ENCODE results near the gene CSF3R. TPM values are rescaled to one million over a fixed set of nuclear protein-coding genes. Genes with fewer than 3 reads are reported as not detected.

CSF3R gene
- total RNA-seq, 2 experiments from 2014 or later: 0.33 to 0.41 TPM

- Mint-ChIP-seq H3K27me3 (no peaks in the 10 kb centered on the region), H3K4me1 (no peaks in the 10 kb centered on the region), H3K36me3 (ENCODE audit: low read depth) (no peaks in the 10 kb centered on the region), H3K9me3 (ENCODE audit: low read depth) (no peaks in the 10 kb centered on the region), H3K27ac (no peak overlapping the region), H3K4me3 (no peak overlapping the region)
- ChIA-PET POLR2A (no interaction called here), CTCF (interaction anchor here (0.8 kb wide), 1 partner anchor 20 kb away, joined by 3 read pairs; no protein-coding TSS in a partner anchor)
- intact Hi-C loops (cut with DNase I, micrococcal nuclease): no loop called here
- ATAC-seq (no peak), DNase-seq (no peak)
Measured at GRCh38 chr1:36438715-36439114, 44.0 kb downstream of the CSF3R start.

GRCh38 chr1:36436821-36437220 lies 45.9 kb downstream of the CSF3R start:
- Mint-ChIP-seq H3K9me3 (ENCODE audit: low read depth) (no peaks in the 10 kb centered on the region), H3K36me3 (ENCODE audit: low read depth) (no peaks in the 10 kb centered on the region), H3K27me3 (no peaks in the 10 kb centered on the region), H3K4me3 (no peak overlapping the region), H3K4me1 (no peaks in the 10 kb centered on the region), H3K27ac (no peak overlapping the region)
- intact Hi-C loops (cut with DNase I, micrococcal nuclease): no loop called here
- ChIA-PET CTCF (interaction anchor here (0.8 kb wide), 1 partner anchor 105 kb away, joined by 3 read pairs; no protein-coding TSS in a partner anchor), POLR2A (no interaction called here)
- ATAC-seq (no peak), DNase-seq (no peak)

GRCh38 chr1:36433102-36433501 lies 49.6 kb downstream of the CSF3R start:
- Mint-ChIP-seq H3K27ac (no peak overlapping the region), H3K4me3 (no peak overlapping the region), H3K36me3 (ENCODE audit: low read depth) (no peaks in the 10 kb centered on the region), H3K4me1 (no peaks in the 10 kb centered on the region), H3K27me3 (no peaks in the 10 kb centered on the region), H3K9me3 (ENCODE audit: low read depth) (no peaks in the 10 kb centered on the region)
- POLR2A ChIA-PET: no interaction called here
- intact Hi-C loops (cut with DNase I, micrococcal nuclease): no loop called here
- ATAC-seq: no peak
- CTCF ChIA-PET: no interaction called here
- no peak for DNase-seq

GRCh38 chr1:36432616-36433015 lies 50.1 kb downstream of the CSF3R start:
- DNase-seq (no peak), ATAC-seq (no peak)
- ChIA-PET POLR2A (no interaction called here), CTCF (no interaction called here)
- Mint-ChIP-seq H3K36me3 (ENCODE audit: low read depth) (no peaks in the 10 kb centered on the region), H3K9me3 (ENCODE audit: low read depth) (no peaks in the 10 kb centered on the region), H3K4me1 (no peaks in the 10 kb centered on the region), H3K4me3 (no peak overlapping the region), H3K27me3 (no peaks in the 10 kb centered on the region), H3K27ac (no peak overlapping the region)
- intact Hi-C loops (cut with DNase I, micrococcal nuclease): no loop called here

- no peak for DNase-seq
- Mint-ChIP-seq H3K4me3 (no peak overlapping the region), H3K27me3 (no peaks in the 10 kb centered on the region), H3K27ac (no peak overlapping the region), H3K4me1 (peaks cover 11% of the 10 kb centered on the region), H3K36me3 (ENCODE audit: low read depth) (no peaks in the 10 kb centered on the region), H3K9me3 (ENCODE audit: low read depth) (no peaks in the 10 kb centered on the region)
- ChIA-PET CTCF (interaction anchor here (0.5 to 5.1 kb wide), 5 partner anchors 21 to 141 kb away, joined by 3 to 45 read pairs (median 3); no protein-coding TSS in a partner anchor), POLR2A (no interaction called here)
- peak; percentile 66 for ATAC-seq
- intact Hi-C loops (cut with DNase I, micrococcal nuclease): no loop called here
Measured at GRCh38 chr1:36425791-36426190, 56.9 kb downstream of the CSF3R start.

- no peak for ATAC-seq
- H3K4me1 Mint-ChIP-seq: peaks cover 22% of the 10 kb centered on the region
- no peaks in the 10 kb centered on the region for H3K36me3 Mint-ChIP-seq (ENCODE audit: low read depth)
- DNase-seq: no peak
- no peak overlapping the region for H3K27ac Mint-ChIP-seq
- H3K9me3 Mint-ChIP-seq (ENCODE audit: low read depth): no peaks in the 10 kb centered on the region
- H3K4me3 Mint-ChIP-seq: no peak overlapping the region
- no peaks in the 10 kb centered on the region for H3K27me3 Mint-ChIP-seq
- POLR2A ChIA-PET: no interaction called here
- CTCF ChIA-PET: interaction anchor here (0.6 to 5.1 kb wide), 14 partner anchors 9 to 321 kb away, joined by 3 to 45 read pairs (median 3); partner anchors contain the start of gene TRAPPC3
- intact Hi-C loops (cut with DNase I, micrococcal nuclease): loop anchor here (1.0 to 2.0 kb wide), 4 partner anchors 53 to 322 kb away; partner anchors contain the start of gene TRAPPC3 (in 1 of the 2)
Measured at GRCh38 chr1:36421649-36422048, 61.1 kb downstream of the CSF3R start.

GRCh38 chr1:36420836-36421317 lies 61.8 kb downstream of the CSF3R start:
- Mint-ChIP-seq H3K4me3 (no peak overlapping the region), H3K4me1 (peaks cover 17% of the 10 kb centered on the region), H3K9me3 (ENCODE audit: low read depth) (no peaks in the 10 kb centered on the region), H3K27ac (peak overlapping the region; percentile 91), H3K27me3 (no peaks in the 10 kb centered on the region), H3K36me3 (ENCODE audit: low read depth) (no peaks in the 10 kb centered on the region)
- ChIA-PET POLR2A (no interaction called here), CTCF (interaction anchor here (0.8 to 5.1 kb wide), 10 partner anchors 9 to 272 kb away, joined by 3 to 45 read pairs (median 4); partner anchors contain the start of genes STK40 and TRAPPC3)
- ATAC-seq (peak; percentile 94), DNase-seq (peak; percentile 95)
- intact Hi-C loops (cut with DNase I, micrococcal nuclease): loop anchor here (1.0 to 2.0 kb wide), 8 partner anchors 52 to 322 kb away; partner anchors contain the start of gene TRAPPC3 (in 2 of the 2)

GRCh38 chr1:36420409-36420808 lies 62.3 kb downstream of the CSF3R start:
- no peak overlapping the region for H3K4me3 Mint-ChIP-seq
- CTCF ChIA-PET: interaction anchor here (0.6 to 5.1 kb wide), 10 partner anchors 8 to 271 kb away, joined by 3 to 45 read pairs (median 3); partner anchors contain the start of genes SH3D21, STK40 and TRAPPC3
- peaks cover 15% of the 10 kb centered on the region for H3K4me1 Mint-ChIP-seq

GRCh38 chr1:36419569-36419968 lies 63.1 kb downstream of the CSF3R start:
- DNase-seq: no peak
- CTCF ChIA-PET: interaction anchor here (0.5 to 5.1 kb wide), 14 partner anchors 9 to 260 kb away, joined by 3 to 45 read pairs (median 4); partner anchors contain the start of genes SH3D21 and STK40
- H3K9me3 Mint-ChIP-seq (ENCODE audit: low read depth): no peaks in the 10 kb centered on the region
- H3K4me3 Mint-ChIP-seq: no peak overlapping the region
- POLR2A ChIA-PET: interaction anchor here (0.6 kb wide), 2 partner anchors 50 to 90 kb away, joined by 3 read pairs; no protein-coding TSS in a partner anchor
- H3K36me3 Mint-ChIP-seq (ENCODE audit: low read depth): no peaks in the 10 kb centered on the region
- intact Hi-C loops (cut with DNase I, micrococcal nuclease): no loop called here
- no peaks in the 10 kb centered on the region for H3K27me3 Mint-ChIP-seq
- no peak overlapping the region for H3K27ac Mint-ChIP-seq
- ATAC-seq: no peak
- peaks cover 15% of the 10 kb centered on the region for H3K4me1 Mint-ChIP-seq

More at GRCh38 chr1:36420409-36420808, 62.3 kb downstream of the CSF3R start:
- ATAC-seq (no peak), DNase-seq (no peak)
- POLR2A ChIA-PET: interaction anchor here (0.6 kb wide), 2 partner anchors 51 to 91 kb away, joined by 3 read pairs; no protein-coding TSS in a partner anchor
- Mint-ChIP-seq H3K27me3 (no peaks in the 10 kb centered on the region), H3K36me3 (ENCODE audit: low read depth) (no peaks in the 10 kb centered on the region), H3K27ac (peak overlapping the region; percentile 91), H3K9me3 (ENCODE audit: low read depth) (no peaks in the 10 kb centered on the region)
- intact Hi-C loops (cut with DNase I, micrococcal nuclease): loop anchor here (1.0 to 2.0 kb wide), 7 partner anchors 51 to 272 kb away; partner anchors contain the start of gene TRAPPC3 (in 2 of the 2)

- no peak for DNase-seq
- ATAC-seq: no peak
- Mint-ChIP-seq H3K27me3 (no peaks in the 10 kb centered on the region), H3K36me3 (ENCODE audit: low read depth) (no peaks in the 10 kb centered on the region), H3K4me1 (peaks cover 15% of the 10 kb centered on the region), H3K4me3 (no peak overlapping the region), H3K9me3 (ENCODE audit: low read depth) (no peaks in the 10 kb centered on the region), H3K27ac (no peak overlapping the region)
- CTCF ChIA-PET: interaction anchor here (0.6 to 5.1 kb wide), 11 partner anchors 10 to 113 kb away, joined by 3 to 45 read pairs (median 4); partner anchors contain the start of genes SH3D21 and STK40
- POLR2A ChIA-PET: interaction anchor here (0.7 kb wide), 1 partner anchor 108 kb away, joined by 4 read pairs; no protein-coding TSS in a partner anchor
- intact Hi-C loops (cut with DNase I, micrococcal nuclease): no loop called here
Measured at GRCh38 chr1:36419140-36419539, 63.6 kb downstream of the CSF3R start.

GRCh38 chr1:36417931-36418330 lies 64.8 kb downstream of the CSF3R start:
- DNase-seq: no peak
- Mint-ChIP-seq H3K27me3 (no peaks in the 10 kb centered on the region), H3K4me3 (no peak overlapping the region), H3K36me3 (ENCODE audit: low read depth) (no peaks in the 10 kb centered on the region), H3K4me1 (peaks cover 15% of the 10 kb centered on the region), H3K27ac (no peak overlapping the region), H3K9me3 (ENCODE audit: low read depth) (no peaks in the 10 kb centered on the region)
- ChIA-PET POLR2A (no interaction called here), CTCF (interaction anchor here (0.5 to 5.1 kb wide), 4 partner anchors 9 to 1339 kb away, joined by 3 to 45 read pairs (median 4); partner anchors contain the start of gene ZMYM1)
- ATAC-seq: no peak
- intact Hi-C loops (cut with DNase I, micrococcal nuclease): no loop called here
